Prostate gland (tissue), 2 donors: ENCODE data around the gene OR13J1. TPM values are rescaled to one million over a fixed set of nuclear protein-coding genes. Genes with fewer than 3 reads are reported as not detected.
A peak's percentile ranks its signal among the peaks of the same experiment; 100 is the strongest.
"Not testable (repeated sequence)": the region's sequence is repeated elsewhere in the genome, so short reads cannot be mapped to it uniquely, and the experiment has no call there.

ENCODE experiments used
- DNase-seq: peaks from one replicate; pipeline ENCODE4 v3.0.0-alpha.2; 2019; ENCODE audit warnings: low spot score
- H3K27ac ChIP-seq, 2 donors: fragments of 200-600 bp; sonication (generic); 2 replicates each; pipeline ENCODE4 v1.5.1; 2017 to 2019
- H3K27me3 ChIP-seq: fragments of 200-600 bp; sonication (generic); replicated peaks from 2 replicates; pipeline ENCODE4 v1.5.1; 2019; ENCODE audit not compliant: insufficient read depth
- H3K36me3 ChIP-seq, 2 donors: fragments of 200-600 bp; sonication (generic); 1 replicate in 1 of 2; 2 replicates in 1 of 2; pipeline versions ENCODE4 v1.5.1 to v1.8.1; 2017 to 2019
- H3K4me1 ChIP-seq: fragments of 200-600 bp; sonication (generic); replicated peaks from 2 replicates; pipeline ENCODE4 v1.5.1; 2019
- H3K4me3 ChIP-seq, 2 donors: fragments of 200-600 bp; sonication (generic); 2 replicates each; pipeline ENCODE4 v1.5.1; 2017 to 2019
- H3K9me3 ChIP-seq: fragments of 200-600 bp; sonication (generic); 2 replicates; pipeline ENCODE4 v1.5.1; 2017
- CTCF ChIP-seq, 4 experiments: fragments of 200-600 bp in 2 of 4; fragments of 450-650 bp in 2 of 4; sonication (generic) in 2 of 4; IDR thresholded peaks; 1 replicate in 3 of 4; 2 replicates in 1 of 4; pipeline ENCODE4 v1.5.1; 2016 to 2019; ENCODE audit warnings: antibody characterized with exemption in 4 of 4, mild to moderate bottlenecking in 2 of 4, moderate library complexity in 2 of 4
- POLR2A ChIP-seq: fragments of 450-650 bp; IDR thresholded peaks from one replicate; pipeline ENCODE4 v1.6.1; 2016; ENCODE audit warnings: antibody characterized with exemption, mild to moderate bottlenecking
- POLR2AphosphoS5 ChIP-seq: sonication (generic); formaldehyde crosslinking; IDR thresholded peaks from one replicate; pipeline ENCODE4 v1.6.1; 2017; ENCODE audit warnings: antibody characterized with exemption
- WGBS: methylation state at CpG from one replicate; pipeline ENCODE4 v1.1.5; 2018; 5-methylcytosine and 5-hydroxymethylcytosine counted together
- intact Hi-C: fragments of 100-400 bp; cut with DNase I; formaldehyde crosslinking; loops from one replicate; pipeline ENCODE4 v1.14.2; 2022
- total RNA-seq, 2 donors: library from RNA; depleted of rRNA; stranded (reverse); fragments of >200 nt; gene quantifications; one replicate each; pipeline ENCODE4 v1.1.0, GENCODE V29; 2016

Gene OR13J1
- total RNA-seq, 2 donors from 2014 or later: not detected

GRCh38 chr9:35915681-35916294 is 45.6 kb upstream of the OR13J1 start:
- H3K27ac ChIP-seq: no peak overlapping the region
- no peak for DNase-seq
- H3K4me3 ChIP-seq: no peak overlapping the region
- H3K4me1 ChIP-seq: peaks cover 13% of the 10 kb centered on the region
- no peaks in the 10 kb centered on the region for H3K9me3 ChIP-seq
- intact Hi-C loops: no loop called here
- WGBS: 92% methylated on average over 16 of the region's 16 CpGs
- H3K27me3 ChIP-seq: no peaks in the 10 kb centered on the region
- H3K36me3 ChIP-seq: no peaks in the 10 kb centered on the region
- TF ChIP-seq CTCF (IDR thresholded peaks at IDR 0.05) (no peak), POLR2A (no peak), POLR2AphosphoS5 (no peak)

- no peak overlapping the region for H3K27ac ChIP-seq
- TF ChIP-seq CTCF (IDR thresholded peaks at IDR 0.05) (no peak), POLR2AphosphoS5 (no peak), POLR2A (no peak)
Observed at GRCh38 chr9:35914301-35914807, 44.2 kb upstream of the OR13J1 start.

GRCh38 chr9:35913429-35913828 is 43.2 kb upstream of the OR13J1 start:
- H3K27ac ChIP-seq, H3K4me3 ChIP-seq, H3K36me3 ChIP-seq, H3K27me3 ChIP-seq, intact Hi-C loops, H3K9me3 ChIP-seq, H3K4me1 ChIP-seq, DNase-seq: not testable (repeated sequence)

More at GRCh38 chr9:35914301-35914807, 44.2 kb upstream of the OR13J1 start:
- H3K4me3 ChIP-seq: no peak overlapping the region
- intact Hi-C loops: no loop called here
- peaks cover 7% of the 10 kb centered on the region for H3K4me1 ChIP-seq
- H3K36me3 ChIP-seq: no peaks in the 10 kb centered on the region
- WGBS: 55% methylated on average over 9 of the region's 9 CpGs
- no peak for DNase-seq
- no peaks in the 10 kb centered on the region for H3K9me3 ChIP-seq
- no peaks in the 10 kb centered on the region for H3K27me3 ChIP-seq

- 83% methylated on average over 10 of the region's 10 CpGs for WGBS
- intact Hi-C loops: no loop called here
- Histone ChIP-seq H3K36me3 (no peaks in the 10 kb centered on the region), H3K27ac (no peak overlapping the region), H3K4me3 (no peak overlapping the region), H3K27me3 (no peaks in the 10 kb centered on the region), H3K9me3 (no peaks in the 10 kb centered on the region), H3K4me1 (peaks cover 13% of the 10 kb centered on the region)
- no peak for DNase-seq
- no peak for TF ChIP-seq POLR2A
- TF ChIP-seq CTCF (IDR thresholded peaks at IDR 0.05): no peak
- no peak for TF ChIP-seq POLR2AphosphoS5
Observed at GRCh38 chr9:35912791-35913400, 42.7 kb upstream of the OR13J1 start.

GRCh38 chr9:35911690-35912089 is 41.5 kb upstream of the OR13J1 start:
- no peak for DNase-seq
- no peak overlapping the region for H3K4me3 ChIP-seq
- no peaks in the 10 kb centered on the region for H3K36me3 ChIP-seq
- peak overlapping the region in 1 of 2 donors; percentile 79 for H3K27ac ChIP-seq
- 86% methylated on average over 10 of the region's 10 CpGs for WGBS
- peaks cover 24% of the 10 kb centered on the region for H3K4me1 ChIP-seq
- no peaks in the 10 kb centered on the region for H3K27me3 ChIP-seq
- H3K9me3 ChIP-seq: no peaks in the 10 kb centered on the region
- TF ChIP-seq POLR2A: no peak
- no peak for TF ChIP-seq POLR2AphosphoS5
- intact Hi-C loops: no loop called here
